ENCODE data around the gene WDPCP. TPM values are rescaled to one million over a fixed set of nuclear protein-coding genes. Genes with fewer than 3 reads are reported as not detected.

Gene WDPCP
- total and polyA plus RNA-seq, 2 of the 13 experiments (the other 11 are each of a cell fraction or from before 2014, with no cell fraction given) = 2.9 to 5.2 TPM

DNA sequence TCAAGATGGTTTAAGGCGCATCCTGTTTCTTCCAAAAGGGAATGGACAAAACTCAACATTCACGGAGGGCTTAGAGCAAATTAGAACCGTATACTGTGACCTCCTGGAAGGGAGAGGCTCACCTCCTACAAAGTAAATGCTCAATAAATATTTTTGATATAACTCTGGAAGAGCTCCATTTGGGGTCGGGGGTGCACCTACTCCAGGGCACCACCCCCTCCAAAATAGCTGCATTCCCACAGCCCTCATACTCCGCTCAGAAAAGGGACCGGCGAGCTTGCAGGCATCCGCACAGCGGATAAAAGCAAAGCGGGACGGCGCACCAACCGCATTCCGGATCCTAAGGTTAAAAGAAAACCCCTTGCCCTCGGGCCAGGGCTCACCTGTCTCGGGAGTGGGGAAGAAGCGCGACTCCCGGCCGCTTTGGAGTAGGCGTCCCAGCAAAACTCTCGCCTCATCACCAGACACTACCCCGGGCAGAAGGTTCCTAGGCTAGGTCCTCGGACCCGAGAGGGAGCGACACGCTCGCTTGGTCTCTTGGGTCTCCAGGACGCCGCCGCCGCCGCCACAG, 378 bp downstream of the WDPCP start (continued):
- TF ChIP-seq RBFOX2 (IDR thresholded peaks at IDR 0.05; ENCODE audit: low read depth, low read length) (peak; percentile 10; the same call in 1 of the 2 replicates), HCFC1 (IDR thresholded peaks at IDR 0.05; ENCODE audit: low read depth, low read length) (no peak), ARNTL (CRISPR knock-in tag; IDR thresholded peaks at IDR 0.05) (no peak), HNRNPLL (IDR thresholded peaks at IDR 0.05; ENCODE audit: low read depth, low read length, poor library complexity, severe bottlenecking) (peak; percentile 35), RAD21 (CRISPR knock-in tag; IDR thresholded peaks at IDR 0.05) (peak; percentile 26; the same call in 1 of the 2 replicates), MED13 (CRISPR knock-in tag; IDR thresholded peaks at IDR 0.05) (0 out of 2 replicates have a peak, but pooled peaks have one; percentile 54), CBX2 (IDR thresholded peaks at IDR 0.05; ENCODE audit: low read depth, low read length) (no peak), CBX2 (CRISPR knock-in tag; IDR thresholded peaks at IDR 0.05; ENCODE audit: low read depth) (no peak), AGO1 (IDR thresholded peaks at IDR 0.05; ENCODE audit: low read depth, low read length, poor library complexity, severe bottlenecking) (peak; percentile 36), NFATC3 (CRISPR knock-in tag; IDR thresholded peaks at IDR 0.05) (0 out of 2 replicates have a peak, but pooled peaks have one; percentile 18), ISX (CRISPR knock-in tag; conservative IDR thresholded peaks at IDR 0.05) (no peak), HNRNPH1 (optimal IDR thresholded peaks at IDR 0.05; ENCODE audit: low read depth, low read length) (peak; percentile 26), ZNF629 (CRISPR knock-in tag; conservative IDR thresholded peaks at IDR 0.05) (no peak), ZNF788 (CRISPR knock-in tag; IDR thresholded peaks at IDR 0.05; ENCODE audit: borderline replicate concordance) (no peak)
- TF ChIP-seq, protein P1, sequence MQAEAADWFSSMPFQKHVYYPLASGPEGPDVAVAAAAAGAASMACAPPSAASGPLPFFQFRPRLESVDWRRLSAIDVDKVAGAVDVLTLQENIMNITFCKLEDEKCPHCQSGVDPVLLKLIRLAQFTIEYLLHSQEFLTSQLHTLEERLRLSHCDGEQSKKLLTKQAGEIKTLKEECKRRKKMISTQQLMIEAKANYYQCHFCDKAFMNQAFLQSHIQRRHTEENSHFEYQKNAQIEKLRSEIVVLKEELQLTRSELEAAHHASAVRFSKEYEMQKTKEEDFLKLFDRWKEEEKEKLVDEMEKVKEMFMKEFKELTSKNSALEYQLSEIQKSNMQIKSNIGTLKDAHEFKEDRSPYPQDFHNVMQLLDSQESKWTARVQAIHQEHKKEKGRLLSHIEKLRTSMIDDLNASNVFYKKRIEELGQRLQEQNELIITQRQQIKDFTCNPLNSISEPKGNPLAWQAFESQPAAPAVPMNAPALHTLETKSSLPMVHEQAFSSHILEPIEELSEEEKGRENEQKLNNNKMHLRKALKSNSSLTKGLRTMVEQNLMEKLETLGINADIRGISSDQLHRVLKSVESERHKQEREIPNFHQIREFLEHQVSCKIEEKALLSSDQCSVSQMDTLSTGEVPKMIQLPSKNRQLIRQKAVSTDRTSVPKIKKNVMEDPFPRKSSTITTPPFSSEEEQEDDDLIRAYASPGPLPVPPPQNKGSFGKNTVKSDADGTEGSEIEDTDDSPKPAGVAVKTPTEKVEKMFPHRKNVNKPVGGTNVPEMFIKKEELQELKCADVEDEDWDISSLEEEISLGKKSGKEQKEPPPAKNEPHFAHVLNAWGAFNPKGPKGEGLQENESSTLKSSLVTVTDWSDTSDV (CRISPR knock-in tag; IDR thresholded peaks at IDR 0.05) = 0 out of 2 replicates have a peak, but pooled peaks have one; percentile 91
- TF ChIP-seq, protein P2, sequence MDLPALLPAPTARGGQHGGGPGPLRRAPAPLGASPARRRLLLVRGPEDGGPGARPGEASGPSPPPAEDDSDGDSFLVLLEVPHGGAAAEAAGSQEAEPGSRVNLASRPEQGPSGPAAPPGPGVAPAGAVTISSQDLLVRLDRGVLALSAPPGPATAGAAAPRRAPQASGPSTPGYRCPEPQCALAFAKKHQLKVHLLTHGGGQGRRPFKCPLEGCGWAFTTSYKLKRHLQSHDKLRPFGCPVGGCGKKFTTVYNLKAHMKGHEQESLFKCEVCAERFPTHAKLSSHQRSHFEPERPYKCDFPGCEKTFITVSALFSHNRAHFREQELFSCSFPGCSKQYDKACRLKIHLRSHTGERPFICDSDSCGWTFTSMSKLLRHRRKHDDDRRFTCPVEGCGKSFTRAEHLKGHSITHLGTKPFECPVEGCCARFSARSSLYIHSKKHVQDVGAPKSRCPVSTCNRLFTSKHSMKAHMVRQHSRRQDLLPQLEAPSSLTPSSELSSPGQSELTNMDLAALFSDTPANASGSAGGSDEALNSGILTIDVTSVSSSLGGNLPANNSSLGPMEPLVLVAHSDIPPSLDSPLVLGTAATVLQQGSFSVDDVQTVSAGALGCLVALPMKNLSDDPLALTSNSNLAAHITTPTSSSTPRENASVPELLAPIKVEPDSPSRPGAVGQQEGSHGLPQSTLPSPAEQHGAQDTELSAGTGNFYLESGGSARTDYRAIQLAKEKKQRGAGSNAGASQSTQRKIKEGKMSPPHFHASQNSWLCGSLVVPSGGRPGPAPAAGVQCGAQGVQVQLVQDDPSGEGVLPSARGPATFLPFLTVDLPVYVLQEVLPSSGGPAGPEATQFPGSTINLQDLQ (CRISPR knock-in tag; IDR thresholded peaks at IDR 0.05) = no peak
- TF ChIP-seq, protein P3, sequence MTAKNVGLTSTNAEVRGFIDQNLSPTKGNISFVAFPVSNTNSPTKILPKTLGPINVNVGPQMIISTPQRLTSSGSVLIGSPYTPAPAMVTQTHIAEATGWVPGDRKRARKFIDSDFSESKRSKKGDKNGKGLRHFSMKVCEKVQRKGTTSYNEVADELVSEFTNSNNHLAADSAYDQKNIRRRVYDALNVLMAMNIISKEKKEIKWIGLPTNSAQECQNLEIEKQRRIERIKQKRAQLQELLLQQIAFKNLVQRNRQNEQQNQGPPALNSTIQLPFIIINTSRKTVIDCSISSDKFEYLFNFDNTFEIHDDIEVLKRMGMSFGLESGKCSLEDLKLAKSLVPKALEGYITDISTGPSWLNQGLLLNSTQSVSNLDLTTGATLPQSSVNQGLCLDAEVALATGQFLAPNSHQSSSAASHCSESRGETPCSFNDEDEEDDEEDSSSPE (CRISPR knock-in tag; IDR thresholded peaks at IDR 0.05) = no peak
- TF ChIP-seq, protein P4, sequence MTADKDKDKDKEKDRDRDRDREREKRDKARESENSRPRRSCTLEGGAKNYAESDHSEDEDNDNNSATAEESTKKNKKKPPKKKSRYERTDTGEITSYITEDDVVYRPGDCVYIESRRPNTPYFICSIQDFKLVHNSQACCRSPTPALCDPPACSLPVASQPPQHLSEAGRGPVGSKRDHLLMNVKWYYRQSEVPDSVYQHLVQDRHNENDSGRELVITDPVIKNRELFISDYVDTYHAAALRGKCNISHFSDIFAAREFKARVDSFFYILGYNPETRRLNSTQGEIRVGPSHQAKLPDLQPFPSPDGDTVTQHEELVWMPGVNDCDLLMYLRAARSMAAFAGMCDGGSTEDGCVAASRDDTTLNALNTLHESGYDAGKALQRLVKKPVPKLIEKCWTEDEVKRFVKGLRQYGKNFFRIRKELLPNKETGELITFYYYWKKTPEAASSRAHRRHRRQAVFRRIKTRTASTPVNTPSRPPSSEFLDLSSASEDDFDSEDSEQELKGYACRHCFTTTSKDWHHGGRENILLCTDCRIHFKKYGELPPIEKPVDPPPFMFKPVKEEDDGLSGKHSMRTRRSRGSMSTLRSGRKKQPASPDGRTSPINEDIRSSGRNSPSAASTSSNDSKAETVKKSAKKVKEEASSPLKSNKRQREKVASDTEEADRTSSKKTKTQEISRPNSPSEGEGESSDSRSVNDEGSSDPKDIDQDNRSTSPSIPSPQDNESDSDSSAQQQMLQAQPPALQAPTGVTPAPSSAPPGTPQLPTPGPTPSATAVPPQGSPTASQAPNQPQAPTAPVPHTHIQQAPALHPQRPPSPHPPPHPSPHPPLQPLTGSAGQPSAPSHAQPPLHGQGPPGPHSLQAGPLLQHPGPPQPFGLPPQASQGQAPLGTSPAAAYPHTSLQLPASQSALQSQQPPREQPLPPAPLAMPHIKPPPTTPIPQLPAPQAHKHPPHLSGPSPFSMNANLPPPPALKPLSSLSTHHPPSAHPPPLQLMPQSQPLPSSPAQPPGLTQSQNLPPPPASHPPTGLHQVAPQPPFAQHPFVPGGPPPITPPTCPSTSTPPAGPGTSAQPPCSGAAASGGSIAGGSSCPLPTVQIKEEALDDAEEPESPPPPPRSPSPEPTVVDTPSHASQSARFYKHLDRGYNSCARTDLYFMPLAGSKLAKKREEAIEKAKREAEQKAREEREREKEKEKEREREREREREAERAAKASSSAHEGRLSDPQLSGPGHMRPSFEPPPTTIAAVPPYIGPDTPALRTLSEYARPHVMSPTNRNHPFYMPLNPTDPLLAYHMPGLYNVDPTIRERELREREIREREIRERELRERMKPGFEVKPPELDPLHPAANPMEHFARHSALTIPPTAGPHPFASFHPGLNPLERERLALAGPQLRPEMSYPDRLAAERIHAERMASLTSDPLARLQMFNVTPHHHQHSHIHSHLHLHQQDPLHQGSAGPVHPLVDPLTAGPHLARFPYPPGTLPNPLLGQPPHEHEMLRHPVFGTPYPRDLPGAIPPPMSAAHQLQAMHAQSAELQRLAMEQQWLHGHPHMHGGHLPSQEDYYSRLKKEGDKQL (CRISPR knock-in tag; IDR thresholded peaks at IDR 0.05; ENCODE audit: low read depth) = no peak

Measured in HepG2 (cell line).